C4-2B (cell line): Measurements from ENCODE around the gene PRKCA.

Experiments
- ZFX ChIP-seq: fragments of 450-650 bp; IDR thresholded peaks from 2 replicates; pipeline ENCODE4 v1.6.1; 2017
- TF ChIP-seq, protein P1 (sequence below): fragments of 450-650 bp; conservative IDR thresholded peaks from 2 replicates; pipeline ENCODE4 v1.5.1; 2017; ENCODE audit warnings: mild to moderate bottlenecking

DNA sequence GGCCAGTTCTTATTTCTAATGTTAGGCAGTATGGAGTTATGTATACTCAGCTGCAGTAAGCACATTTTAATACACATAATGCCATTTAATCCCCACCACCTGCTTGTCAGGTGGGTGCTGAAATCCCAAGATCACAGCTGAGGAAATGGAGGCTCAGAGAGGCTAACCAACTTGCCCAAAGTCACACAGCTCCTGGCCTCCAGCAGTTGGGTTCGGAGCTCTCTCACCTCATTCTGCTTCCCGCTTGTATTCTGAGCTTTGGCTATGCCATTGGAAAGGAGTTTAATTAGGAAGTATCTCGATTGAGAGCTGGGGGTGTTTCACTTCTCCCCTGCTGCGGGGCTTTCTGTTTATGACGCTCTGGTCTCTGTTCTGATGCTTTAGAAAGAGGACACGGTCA lies 459.9 kb downstream of the PRKCA start:
- TF ChIP-seq, protein P1, sequence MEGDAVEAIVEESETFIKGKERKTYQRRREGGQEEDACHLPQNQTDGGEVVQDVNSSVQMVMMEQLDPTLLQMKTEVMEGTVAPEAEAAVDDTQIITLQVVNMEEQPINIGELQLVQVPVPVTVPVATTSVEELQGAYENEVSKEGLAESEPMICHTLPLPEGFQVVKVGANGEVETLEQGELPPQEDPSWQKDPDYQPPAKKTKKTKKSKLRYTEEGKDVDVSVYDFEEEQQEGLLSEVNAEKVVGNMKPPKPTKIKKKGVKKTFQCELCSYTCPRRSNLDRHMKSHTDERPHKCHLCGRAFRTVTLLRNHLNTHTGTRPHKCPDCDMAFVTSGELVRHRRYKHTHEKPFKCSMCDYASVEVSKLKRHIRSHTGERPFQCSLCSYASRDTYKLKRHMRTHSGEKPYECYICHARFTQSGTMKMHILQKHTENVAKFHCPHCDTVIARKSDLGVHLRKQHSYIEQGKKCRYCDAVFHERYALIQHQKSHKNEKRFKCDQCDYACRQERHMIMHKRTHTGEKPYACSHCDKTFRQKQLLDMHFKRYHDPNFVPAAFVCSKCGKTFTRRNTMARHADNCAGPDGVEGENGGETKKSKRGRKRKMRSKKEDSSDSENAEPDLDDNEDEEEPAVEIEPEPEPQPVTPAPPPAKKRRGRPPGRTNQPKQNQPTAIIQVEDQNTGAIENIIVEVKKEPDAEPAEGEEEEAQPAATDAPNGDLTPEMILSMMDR = no peak
- no peak for TF ChIP-seq ZFX
